ENCODE data around the gene CMC4. TPM values are rescaled to one million over a fixed set of nuclear protein-coding genes. Genes with fewer than 3 reads are reported as not detected.

The CMC4 gene
- total RNA-seq, 1 donor from 2014 or later, result 14.6 TPM

DNA sequence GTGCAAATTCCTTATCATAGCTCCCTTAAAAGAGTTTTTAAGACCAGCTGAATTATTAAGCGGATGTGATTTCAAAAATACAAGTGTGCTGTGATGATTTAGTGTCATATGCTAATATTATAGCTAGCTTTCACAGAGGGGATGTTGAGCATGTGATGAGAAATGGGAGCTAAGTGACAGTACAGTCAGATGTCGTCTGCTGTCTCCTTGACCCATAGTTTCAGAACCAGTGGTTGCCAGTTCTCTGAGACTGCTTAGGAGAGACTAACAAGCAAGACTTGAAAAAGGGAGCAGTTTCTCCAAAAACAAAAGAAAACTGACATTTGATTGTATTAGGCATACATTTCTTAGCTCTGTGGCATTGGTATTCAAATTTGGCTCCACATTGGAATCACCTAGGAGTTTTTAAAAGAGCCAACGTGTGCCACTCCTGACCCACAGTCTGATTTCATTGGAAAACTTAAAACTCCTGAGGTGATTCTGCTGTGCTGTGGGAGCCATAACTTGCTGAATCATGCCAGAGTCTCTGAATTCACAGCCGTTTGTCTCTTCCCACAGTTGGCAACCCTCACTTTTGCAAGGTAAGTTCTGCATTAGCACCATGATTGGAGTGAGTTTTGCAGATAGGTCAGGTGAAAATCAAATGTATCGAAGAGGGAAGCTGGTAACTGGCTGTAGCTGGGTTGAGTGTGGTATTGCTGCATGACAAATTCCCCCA lies 24.0 kb downstream of the CMC4 start:
- peaks cover 2% of the 10 kb centered on the region for H3K9me3 Mint-ChIP-seq

GRCh38 chrX:155046129-155046810 lies 24.7 kb downstream of the CMC4 start:
- Mint-ChIP-seq H3K4me3 (no peak overlapping the region), H3K4me1 (no peaks in the 10 kb centered on the region), H3K9me3 (peaks cover 2% of the 10 kb centered on the region), H3K27me3 (ENCODE audit: insufficient read depth, low read depth) (no peaks in the 10 kb centered on the region), H3K27ac (no peak overlapping the region), H3K36me3 (peaks cover 7% of the 10 kb centered on the region)
- no peak for DNase-seq (ENCODE audit: low spot score)
- TF ChIP-seq EZH2 (IDR thresholded peaks at IDR 0.05) (no peak), EZH2phosphoT487 (IDR thresholded peaks at IDR 0.05) (no peak), CTCF (IDR thresholded peaks at IDR 0.05) (no peak)
- Histone ChIP-seq H3K27ac (no peak overlapping the region), H3K4me3 (no peak overlapping the region), H3K4me2 (no peak overlapping the region), H3K9me3 (ENCODE audit: low read depth) (no peaks in the 10 kb centered on the region), H4K20me1 (ENCODE audit: low read depth) (no peaks in the 10 kb centered on the region), H3F3A (ENCODE audit: low read depth) (no peaks in the 10 kb centered on the region), H3K36me3 (no peaks in the 10 kb centered on the region), H2AFZ (replicated peaks) (no peak overlapping the region), H3K79me2 (ENCODE audit: low read depth) (no peaks in the 10 kb centered on the region), H3K27me3 (no peaks in the 10 kb centered on the region), H3K4me1 (no peaks in the 10 kb centered on the region), H3K9ac (no peak overlapping the region)

More for the DNA sequence above, 24.0 kb downstream of the CMC4 start:
- no peak overlapping the region for H2AFZ ChIP-seq (replicated peaks)
- no peak overlapping the region for H3K4me3 ChIP-seq
- peaks cover 7% of the 10 kb centered on the region for H3K36me3 Mint-ChIP-seq
- no peaks in the 10 kb centered on the region for H4K20me1 ChIP-seq (ENCODE audit: low read depth)
- H3K4me2 ChIP-seq, result no peak overlapping the region
- no peaks in the 10 kb centered on the region for H3K4me1 Mint-ChIP-seq
- H3K79me2 ChIP-seq (ENCODE audit: low read depth), result no peaks in the 10 kb centered on the region
- H3K4me1 ChIP-seq, result no peaks in the 10 kb centered on the region
- no peak overlapping the region for H3K27ac ChIP-seq
- no peaks in the 10 kb centered on the region for H3K9me3 ChIP-seq (ENCODE audit: low read depth)
- no peak overlapping the region for H3K4me3 Mint-ChIP-seq
- no peak for TF ChIP-seq EZH2phosphoT487 (IDR thresholded peaks at IDR 0.05)
- no peak for TF ChIP-seq CTCF (IDR thresholded peaks at IDR 0.05)
- no peak for TF ChIP-seq EZH2 (IDR thresholded peaks at IDR 0.05)
- peaks cover 2% of the 10 kb centered on the region for H3K27me3 Mint-ChIP-seq (ENCODE audit: insufficient read depth, low read depth)
- H3K9ac ChIP-seq, result no peak overlapping the region
- H3K27me3 ChIP-seq, result no peaks in the 10 kb centered on the region
- H3F3A ChIP-seq (ENCODE audit: low read depth), result no peaks in the 10 kb centered on the region
- no peaks in the 10 kb centered on the region for H3K36me3 ChIP-seq
- no peak for DNase-seq (ENCODE audit: low spot score)
- no peak overlapping the region for H3K27ac Mint-ChIP-seq

DNA sequence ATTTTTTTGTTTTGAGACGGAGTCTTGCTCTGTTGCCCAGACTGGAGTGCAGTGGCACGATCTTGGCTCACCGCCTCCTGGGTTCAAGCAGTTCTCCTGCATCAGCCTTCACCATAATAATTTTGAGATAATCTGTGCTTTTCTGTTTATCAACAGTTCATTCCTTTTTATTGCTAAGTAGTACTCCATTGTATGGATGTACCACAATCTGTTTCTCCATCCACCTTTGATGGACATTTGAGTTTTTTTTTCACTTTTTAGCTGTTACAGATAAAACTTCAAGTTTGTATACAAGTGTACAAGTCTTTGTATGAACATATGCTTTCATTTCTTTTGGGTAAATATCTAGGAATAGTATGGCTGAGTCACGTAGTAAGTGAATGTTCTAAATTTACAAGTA lies 35.2 kb downstream of the CMC4 start:
- Mint-ChIP-seq H3K36me3 (peaks cover 31% of the 10 kb centered on the region), H3K4me3 (no peak overlapping the region), H3K27me3 (ENCODE audit: insufficient read depth, low read depth) (peaks cover 2% of the 10 kb centered on the region), H3K9me3 (peaks cover 46% of the 10 kb centered on the region), H3K27ac (no peak overlapping the region), H3K4me1 (no peaks in the 10 kb centered on the region)
- TF ChIP-seq EZH2 (IDR thresholded peaks at IDR 0.05), result no peak
- TF ChIP-seq CTCF (IDR thresholded peaks at IDR 0.05), result no peak
- TF ChIP-seq EZH2phosphoT487 (IDR thresholded peaks at IDR 0.05), result no peak
- peaks cover 6% of the 10 kb centered on the region for H3K36me3 ChIP-seq
- no peak overlapping the region for H3K4me3 ChIP-seq
- H2AFZ ChIP-seq (replicated peaks), result no peak overlapping the region
- no peaks in the 10 kb centered on the region for H3K79me2 ChIP-seq (ENCODE audit: low read depth)
- no peak overlapping the region for H3K9ac ChIP-seq
- no peak for DNase-seq (ENCODE audit: low spot score)
- no peaks in the 10 kb centered on the region for H3F3A ChIP-seq (ENCODE audit: low read depth)
- H4K20me1 ChIP-seq (ENCODE audit: low read depth), result no peaks in the 10 kb centered on the region
- H3K4me1 ChIP-seq, result no peaks in the 10 kb centered on the region
- no peaks in the 10 kb centered on the region for H3K27me3 ChIP-seq
- no peak overlapping the region for H3K27ac ChIP-seq
- H3K9me3 ChIP-seq (ENCODE audit: low read depth), result peaks cover 32% of the 10 kb centered on the region
- no peak overlapping the region for H3K4me2 ChIP-seq
